Measurements from ENCODE around the gene SKP2. TPM values are rescaled to one million over a fixed set of nuclear protein-coding genes. Genes with fewer than 3 reads are reported as not detected.
A peak's percentile ranks its signal among the peaks of the same experiment; 100 is the strongest.

Gene SKP2
- total and polyA plus RNA-seq, 2 donors (not counting 3 experiments of a cell fraction or from before 2014, with no cell fraction given), result 12.5 to 40.9 TPM

GRCh38 chr5:36153298-36153677 is 1.4 kb downstream of the SKP2 start:
- POLR2A ChIA-PET, result no interaction called here
- CTCF ChIA-PET, result interaction anchor here (0.9 to 4.7 kb wide), 4 partner anchors 8 to 88 kb away, joined by 4 to 30 read pairs (median 18); partner anchors contain the start of gene NADK2
- Histone ChIP-seq H3K9me3 (replicated peaks; ENCODE audit: control insufficient read depth, insufficient read depth, low read length) (no peaks in the 10 kb centered on the region), H3K27me3 (ENCODE audit: control insufficient read depth in 2 of 2, insufficient read depth in 2 of 2, low read length in 2 of 2) (no peaks in the 10 kb centered on the region), H3K27ac (ENCODE audit: insufficient read depth, low read depth, low read length) (no peak overlapping the region), H2AFZ (ENCODE audit: low read depth, low read length) (no peak overlapping the region), H3K36me3 (ENCODE audit: control insufficient read depth in 2 of 2, extremely low read depth in 1 of 2, insufficient read depth in 2 of 2, low read length in 2 of 2) (no peaks in the 10 kb centered on the region), H4K20me1 (replicated peaks; ENCODE audit: control insufficient read depth, extremely low read depth, insufficient read depth, low read length) (no peaks in the 10 kb centered on the region), H3K79me2 (ENCODE audit: control insufficient read depth, insufficient read depth, low read length) (peaks cover 26% of the 10 kb centered on the region), H3K4me3 (replicated peaks in 1 of 3; ENCODE audit: insufficient read depth in 1 of 3, low read depth in 1 of 3, low read length in 3 of 3) (peak overlapping the region in 1 of 3 experiments; percentile 84), H3K9ac (replicated peaks; ENCODE audit: extremely low read depth, insufficient read depth, low read length) (peak overlapping the region; percentile 38), H3K4me2 (ENCODE audit: insufficient read depth, low read length) (peak overlapping the region; percentile 70), H3K9me1 (replicated peaks; ENCODE audit: control insufficient read depth, extremely low read depth, insufficient read depth, low read length) (no peaks in the 10 kb centered on the region), H3K4me1 (ENCODE audit: control insufficient read depth, extremely low read depth, insufficient read depth, low read length) (peaks cover 19% of the 10 kb centered on the region)
- DNase-seq (ENCODE audit: low read depth, low spot score) (no peak), FAIRE-seq (no peak)
- dilution Hi-C loops (cut with MboI; ENCODE audit: extremely low pct_ligation_motif_present, low sequenced_read_pairs), result no loop called here
- intact Hi-C loops (cut with micrococcal nuclease), result loop anchor here (2.0 to 5.0 kb wide), 2 partner anchors 24 to 724 kb away; partner anchors contain the start of gene NIPBL
- TF ChIP-seq GATA2 (IDR thresholded peaks at IDR 0.05; ENCODE audit: insufficient read depth, insufficient read length, low read depth, low read length), result no peak
- TF ChIP-seq FOS (IDR thresholded peaks at IDR 0.05; ENCODE audit: borderline replicate concordance, insufficient read depth, low read length), result no peak
- no peak for TF ChIP-seq POLR2A (IDR thresholded peaks at IDR 0.05; ENCODE audit: low read depth, low read length)
- no peak for TF ChIP-seq MYC (IDR thresholded peaks at IDR 0.05; ENCODE audit: low read depth, low read length)
- TF ChIP-seq JUN (IDR thresholded peaks at IDR 0.05; ENCODE audit: borderline replicate concordance, insufficient read depth, insufficient read length, low read depth), result no peak
- TF ChIP-seq, protein P1, sequence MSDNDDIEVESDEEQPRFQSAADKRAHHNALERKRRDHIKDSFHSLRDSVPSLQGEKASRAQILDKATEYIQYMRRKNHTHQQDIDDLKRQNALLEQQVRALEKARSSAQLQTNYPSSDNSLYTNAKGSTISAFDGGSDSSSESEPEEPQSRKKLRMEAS (IDR thresholded peaks at IDR 0.05; ENCODE audit: insufficient read depth, insufficient read length), result no peak
- TF ChIP-seq, protein P2, sequence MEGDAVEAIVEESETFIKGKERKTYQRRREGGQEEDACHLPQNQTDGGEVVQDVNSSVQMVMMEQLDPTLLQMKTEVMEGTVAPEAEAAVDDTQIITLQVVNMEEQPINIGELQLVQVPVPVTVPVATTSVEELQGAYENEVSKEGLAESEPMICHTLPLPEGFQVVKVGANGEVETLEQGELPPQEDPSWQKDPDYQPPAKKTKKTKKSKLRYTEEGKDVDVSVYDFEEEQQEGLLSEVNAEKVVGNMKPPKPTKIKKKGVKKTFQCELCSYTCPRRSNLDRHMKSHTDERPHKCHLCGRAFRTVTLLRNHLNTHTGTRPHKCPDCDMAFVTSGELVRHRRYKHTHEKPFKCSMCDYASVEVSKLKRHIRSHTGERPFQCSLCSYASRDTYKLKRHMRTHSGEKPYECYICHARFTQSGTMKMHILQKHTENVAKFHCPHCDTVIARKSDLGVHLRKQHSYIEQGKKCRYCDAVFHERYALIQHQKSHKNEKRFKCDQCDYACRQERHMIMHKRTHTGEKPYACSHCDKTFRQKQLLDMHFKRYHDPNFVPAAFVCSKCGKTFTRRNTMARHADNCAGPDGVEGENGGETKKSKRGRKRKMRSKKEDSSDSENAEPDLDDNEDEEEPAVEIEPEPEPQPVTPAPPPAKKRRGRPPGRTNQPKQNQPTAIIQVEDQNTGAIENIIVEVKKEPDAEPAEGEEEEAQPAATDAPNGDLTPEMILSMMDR (IDR thresholded peaks at IDR 0.05; ENCODE audit: extremely low read depth in 1 of 2, insufficient read depth in 1 of 2, low read depth in 1 of 2, low read length in 2 of 2), result no peak
- no peak for TF ChIP-seq EZH2 (IDR thresholded peaks at IDR 0.05; ENCODE audit: borderline replicate concordance, low read depth, low read length, severe bottlenecking)
- TF ChIP-seq POLR2AphosphoS5 (IDR thresholded peaks at IDR 0.05; ENCODE audit: insufficient read depth, low read depth, low read length), result no peak
- BruUV-seq (replicated peaks), result no TSS peak

All from endothelial cell of umbilical vein (primary cell).